ENCODE measurements around the gene MDC1. TPM values are rescaled to one million over a fixed set of nuclear protein-coding genes. Genes with fewer than 3 reads are reported as not detected.

Gene MDC1
- total and polyA plus RNA-seq, 2 experiments from 2014 or later = 17.2 to 32.7 TPM

DNA sequence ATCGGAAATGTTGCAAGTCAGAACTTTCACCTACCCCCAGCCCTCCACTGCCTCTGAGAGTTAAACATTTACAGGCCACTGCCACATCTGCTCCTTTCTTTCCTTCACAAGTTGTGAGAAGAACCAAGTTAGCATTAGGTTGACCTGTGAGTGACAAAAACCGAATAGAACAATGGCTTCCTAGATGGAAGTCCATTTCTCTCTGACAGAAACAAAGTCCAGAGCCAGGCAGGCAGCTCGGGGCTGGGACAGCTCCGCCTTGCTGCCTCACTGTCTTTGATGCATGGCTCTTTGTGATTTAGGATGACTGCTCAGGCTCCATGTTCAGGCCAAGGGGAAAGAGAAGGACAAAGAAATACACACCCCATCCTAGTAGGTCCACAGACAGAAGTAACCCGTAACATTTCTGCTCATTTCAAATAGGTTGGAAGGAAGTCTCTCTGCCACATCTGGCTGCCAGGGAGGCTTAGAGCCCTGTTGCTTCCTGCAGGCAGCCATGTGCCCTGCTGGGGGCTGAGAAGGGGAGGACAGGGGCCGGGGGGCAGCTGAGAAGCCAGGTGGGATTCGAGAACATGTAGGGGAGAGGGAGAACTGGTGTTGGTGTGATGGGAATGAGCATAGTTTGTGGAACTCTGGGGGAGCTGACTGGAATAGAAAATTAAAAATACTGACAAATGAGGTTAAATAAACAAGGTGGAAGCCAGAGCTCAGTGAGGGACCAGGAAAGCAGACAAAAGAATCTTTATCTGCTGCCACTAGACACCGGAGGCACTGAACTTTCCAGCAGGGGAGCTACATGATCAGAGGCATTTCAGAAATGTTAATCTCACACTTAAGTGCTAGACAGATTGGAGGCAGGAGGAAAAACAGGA lies 46.8 kb upstream of the MDC1 start:
- H3K4me1 ChIP-seq (ENCODE audit: insufficient read depth) = peaks cover 26% of the 10 kb centered on the region
- DNase-seq (ENCODE audit: low spot score) = no peak
- TF ChIP-seq, protein P1, sequence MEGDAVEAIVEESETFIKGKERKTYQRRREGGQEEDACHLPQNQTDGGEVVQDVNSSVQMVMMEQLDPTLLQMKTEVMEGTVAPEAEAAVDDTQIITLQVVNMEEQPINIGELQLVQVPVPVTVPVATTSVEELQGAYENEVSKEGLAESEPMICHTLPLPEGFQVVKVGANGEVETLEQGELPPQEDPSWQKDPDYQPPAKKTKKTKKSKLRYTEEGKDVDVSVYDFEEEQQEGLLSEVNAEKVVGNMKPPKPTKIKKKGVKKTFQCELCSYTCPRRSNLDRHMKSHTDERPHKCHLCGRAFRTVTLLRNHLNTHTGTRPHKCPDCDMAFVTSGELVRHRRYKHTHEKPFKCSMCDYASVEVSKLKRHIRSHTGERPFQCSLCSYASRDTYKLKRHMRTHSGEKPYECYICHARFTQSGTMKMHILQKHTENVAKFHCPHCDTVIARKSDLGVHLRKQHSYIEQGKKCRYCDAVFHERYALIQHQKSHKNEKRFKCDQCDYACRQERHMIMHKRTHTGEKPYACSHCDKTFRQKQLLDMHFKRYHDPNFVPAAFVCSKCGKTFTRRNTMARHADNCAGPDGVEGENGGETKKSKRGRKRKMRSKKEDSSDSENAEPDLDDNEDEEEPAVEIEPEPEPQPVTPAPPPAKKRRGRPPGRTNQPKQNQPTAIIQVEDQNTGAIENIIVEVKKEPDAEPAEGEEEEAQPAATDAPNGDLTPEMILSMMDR (conservative IDR thresholded peaks at IDR 0.05; ENCODE audit: low read depth in 2 of 2) = no peak
- TF ChIP-seq STAT1 (IDR thresholded peaks at IDR 0.05; ENCODE audit: unreplicated experiment) (no peak), JUNB (IDR thresholded peaks at IDR 0.05; ENCODE audit: unreplicated experiment) (no peak), CREB1 (CRISPR knock-in tag; IDR thresholded peaks at IDR 0.05; ENCODE audit: low read depth) (no peak)
- peak overlapping the region; percentile 43 for H3K4me3 Mint-ChIP-seq
- H3K27ac Mint-ChIP-seq = peak overlapping the region; percentile 72
- H3K9me3 Mint-ChIP-seq = no peaks in the 10 kb centered on the region; the same call in 2 of the 3 replicates
- H4K20me1 ChIP-seq (replicated peaks; ENCODE audit: insufficient read depth) = no peaks in the 10 kb centered on the region
- no peaks in the 10 kb centered on the region for H3K27me3 ChIP-seq (ENCODE audit: insufficient read depth)
- peak; percentile 42 for ATAC-seq
- H3K4me2 ChIP-seq = peak overlapping the region; percentile 67; the same call in 1 of the 2 replicates
- H3K36me3 ChIP-seq (ENCODE audit: insufficient read depth) = no peaks in the 10 kb centered on the region
- H3K4me1 Mint-ChIP-seq = peaks cover 54% of the 10 kb centered on the region
- H3K79me2 ChIP-seq (replicated peaks; ENCODE audit: insufficient read depth) = no peaks in the 10 kb centered on the region
- H3K9me2 ChIP-seq (ENCODE audit: insufficient read depth) = no peaks in the 10 kb centered on the region
- H3K27me3 Mint-ChIP-seq (ENCODE audit: insufficient read depth, low read depth, poor library complexity) = peaks cover 12% of the 10 kb centered on the region
- peak overlapping the region; percentile 92 for H2AFZ ChIP-seq
- H3K36me3 Mint-ChIP-seq (ENCODE audit: low read depth) = no peaks in the 10 kb centered on the region
- no peaks in the 10 kb centered on the region for H3F3A ChIP-seq (replicated peaks; ENCODE audit: low read depth)
- H3K27ac ChIP-seq (ENCODE audit: low read depth) = peak overlapping the region; percentile 93
- no peak overlapping the region for H3K4me3 ChIP-seq

- Histone ChIP-seq H3K79me2 (replicated peaks; ENCODE audit: insufficient read depth) (no peaks in the 10 kb centered on the region), H3K9me2 (ENCODE audit: insufficient read depth) (no peaks in the 10 kb centered on the region), H3F3A (replicated peaks; ENCODE audit: low read depth) (no peaks in the 10 kb centered on the region), H3K4me1 (ENCODE audit: insufficient read depth) (peaks cover 26% of the 10 kb centered on the region), H3K27me3 (ENCODE audit: insufficient read depth) (no peaks in the 10 kb centered on the region), H2AFZ (peak overlapping the region; percentile 92), H4K20me1 (replicated peaks; ENCODE audit: insufficient read depth) (no peaks in the 10 kb centered on the region), H3K4me2 (peak overlapping the region; percentile 67; the same call in 1 of the 2 replicates), H3K27ac (ENCODE audit: low read depth) (peak overlapping the region; percentile 93; the same call in 1 of the 2 replicates), H3K36me3 (ENCODE audit: insufficient read depth) (no peaks in the 10 kb centered on the region), H3K4me3 (no peak overlapping the region)
- H3K4me3 Mint-ChIP-seq = no peak overlapping the region; the same call in 2 of the 3 replicates
- DNase-seq (ENCODE audit: low spot score) = no peak
- no peaks in the 10 kb centered on the region for H3K36me3 Mint-ChIP-seq (ENCODE audit: low read depth)
- no peak for TF ChIP-seq ZNF114 (CRISPR knock-in tag; IDR thresholded peaks at IDR 0.05)
- no peak for TF ChIP-seq EZH2 (IDR thresholded peaks at IDR 0.05; ENCODE audit: low read depth, unreplicated experiment)
- no peak for TF ChIP-seq EZH2phosphoT487 (IDR thresholded peaks at IDR 0.05; ENCODE audit: unreplicated experiment)
- TF ChIP-seq, protein P2, sequence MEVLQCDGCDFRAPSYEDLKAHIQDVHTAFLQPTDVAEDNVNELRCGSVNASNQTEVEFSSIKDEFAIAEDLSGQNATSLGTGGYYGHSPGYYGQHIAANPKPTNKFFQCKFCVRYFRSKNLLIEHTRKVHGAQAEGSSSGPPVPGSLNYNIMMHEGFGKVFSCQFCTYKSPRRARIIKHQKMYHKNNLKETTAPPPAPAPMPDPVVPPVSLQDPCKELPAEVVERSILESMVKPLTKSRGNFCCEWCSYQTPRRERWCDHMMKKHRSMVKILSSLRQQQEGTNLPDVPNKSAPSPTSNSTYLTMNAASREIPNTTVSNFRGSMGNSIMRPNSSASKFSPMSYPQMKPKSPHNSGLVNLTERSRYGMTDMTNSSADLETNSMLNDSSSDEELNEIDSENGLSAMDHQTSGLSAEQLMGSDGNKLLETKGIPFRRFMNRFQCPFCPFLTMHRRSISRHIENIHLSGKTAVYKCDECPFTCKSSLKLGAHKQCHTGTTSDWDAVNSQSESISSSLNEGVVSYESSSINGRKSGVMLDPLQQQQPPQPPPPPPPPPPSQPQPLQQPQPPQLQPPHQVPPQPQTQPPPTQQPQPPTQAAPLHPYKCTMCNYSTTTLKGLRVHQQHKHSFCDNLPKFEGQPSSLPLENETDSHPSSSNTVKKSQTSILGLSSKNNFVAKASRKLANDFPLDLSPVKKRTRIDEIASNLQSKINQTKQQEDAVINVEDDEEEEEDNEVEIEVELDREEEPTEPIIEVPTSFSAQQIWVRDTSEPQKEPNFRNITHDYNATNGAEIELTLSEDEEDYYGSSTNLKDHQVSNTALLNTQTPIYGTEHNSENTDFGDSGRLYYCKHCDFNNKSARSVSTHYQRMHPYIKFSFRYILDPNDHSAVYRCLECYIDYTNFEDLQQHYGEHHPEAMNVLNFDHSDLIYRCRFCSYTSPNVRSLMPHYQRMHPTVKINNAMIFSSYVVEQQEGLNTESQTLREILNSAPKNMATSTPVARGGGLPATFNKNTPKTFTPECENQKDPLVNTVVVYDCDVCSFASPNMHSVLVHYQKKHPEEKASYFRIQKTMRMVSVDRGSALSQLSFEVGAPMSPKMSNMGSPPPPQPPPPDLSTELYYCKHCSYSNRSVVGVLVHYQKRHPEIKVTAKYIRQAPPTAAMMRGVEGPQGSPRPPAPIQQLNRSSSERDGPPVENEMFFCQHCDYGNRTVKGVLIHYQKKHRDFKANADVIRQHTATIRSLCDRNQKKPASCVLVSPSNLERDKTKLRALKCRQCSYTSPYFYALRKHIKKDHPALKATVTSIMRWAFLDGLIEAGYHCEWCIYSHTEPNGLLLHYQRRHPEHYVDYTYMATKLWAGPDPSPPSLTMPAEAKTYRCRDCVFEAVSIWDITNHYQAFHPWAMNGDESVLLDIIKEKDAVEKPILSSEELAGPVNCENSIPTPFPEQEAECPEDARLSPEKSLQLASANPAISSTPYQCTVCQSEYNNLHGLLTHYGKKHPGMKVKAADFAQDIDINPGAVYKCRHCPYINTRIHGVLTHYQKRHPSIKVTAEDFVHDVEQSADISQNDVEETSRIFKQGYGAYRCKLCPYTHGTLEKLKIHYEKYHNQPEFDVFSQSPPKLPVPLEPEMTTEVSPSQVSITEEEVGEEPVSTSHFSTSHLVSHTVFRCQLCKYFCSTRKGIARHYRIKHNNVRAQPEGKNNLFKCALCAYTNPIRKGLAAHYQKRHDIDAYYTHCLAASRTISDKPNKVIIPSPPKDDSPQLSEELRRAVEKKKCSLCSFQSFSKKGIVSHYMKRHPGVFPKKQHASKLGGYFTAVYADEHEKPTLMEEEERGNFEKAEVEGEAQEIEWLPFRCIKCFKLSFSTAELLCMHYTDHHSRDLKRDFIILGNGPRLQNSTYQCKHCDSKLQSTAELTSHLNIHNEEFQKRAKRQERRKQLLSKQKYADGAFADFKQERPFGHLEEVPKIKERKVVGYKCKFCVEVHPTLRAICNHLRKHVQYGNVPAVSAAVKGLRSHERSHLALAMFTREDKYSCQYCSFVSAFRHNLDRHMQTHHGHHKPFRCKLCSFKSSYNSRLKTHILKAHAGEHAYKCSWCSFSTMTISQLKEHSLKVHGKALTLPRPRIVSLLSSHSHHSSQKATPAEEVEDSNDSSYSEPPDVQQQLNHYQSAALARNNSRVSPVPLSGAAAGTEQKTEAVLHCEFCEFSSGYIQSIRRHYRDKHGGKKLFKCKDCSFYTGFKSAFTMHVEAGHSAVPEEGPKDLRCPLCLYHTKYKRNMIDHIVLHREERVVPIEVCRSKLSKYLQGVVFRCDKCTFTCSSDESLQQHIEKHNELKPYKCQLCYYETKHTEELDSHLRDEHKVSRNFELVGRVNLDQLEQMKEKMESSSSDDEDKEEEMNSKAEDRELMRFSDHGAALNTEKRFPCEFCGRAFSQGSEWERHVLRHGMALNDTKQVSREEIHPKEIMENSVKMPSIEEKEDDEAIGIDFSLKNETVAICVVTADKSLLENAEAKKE (CRISPR knock-in tag; IDR thresholded peaks at IDR 0.05) = no peak
- TF ChIP-seq, protein P1 (conservative IDR thresholded peaks at IDR 0.05; ENCODE audit: low read depth in 2 of 2) = no peak
- no peak for TF ChIP-seq NANOG (IDR thresholded peaks at IDR 0.05; ENCODE audit: borderline replicate concordance)
- TF ChIP-seq JUNB (IDR thresholded peaks at IDR 0.05; ENCODE audit: unreplicated experiment) = no peak
- peaks cover 48% of the 10 kb centered on the region for H3K4me1 Mint-ChIP-seq
- ATAC-seq = no peak
- peak overlapping the region; percentile 72 for H3K27ac Mint-ChIP-seq
- H3K27me3 Mint-ChIP-seq (ENCODE audit: insufficient read depth, low read depth, poor library complexity) = peaks cover 12% of the 10 kb centered on the region
- no peaks in the 10 kb centered on the region; the same call in 2 of the 3 replicates for H3K9me3 Mint-ChIP-seq
Observed at GRCh38 chr6:30763155-30763617, 46.1 kb upstream of the MDC1 start.
